HepG2 (cell line): Measurements from ENCODE around the gene CHADL. TPM values are rescaled to one million over a fixed set of nuclear protein-coding genes. Genes with fewer than 3 reads are reported as not detected.

Source experiments
- BCL6 ChIP-seq: IDR thresholded peaks from 2 replicates; pipeline ENCODE4 v1.6.1; 2016; ENCODE audit warnings: missing genetic modification reagents, missing compliant biosample characterization
- BRF2 ChIP-seq: sonication (generic); formaldehyde crosslinking; IDR thresholded peaks from 2 replicates; pipeline ENCODE4 v1.8.1; 2022; ENCODE audit warnings: mild to moderate bottlenecking, missing genetic modification reagents
- DRAP1 ChIP-seq: IDR thresholded peaks from 2 replicates; pipeline ENCODE4 v1.6.1; 2016; ENCODE audit warnings: missing genetic modification reagents, missing compliant biosample characterization
- ELF3 ChIP-seq: IDR thresholded peaks from 2 replicates; pipeline ENCODE4 v1.6.1; 2016; ENCODE audit warnings: missing genetic modification reagents, missing compliant biosample characterization
- HMG20A ChIP-seq: IDR thresholded peaks from 2 replicates; pipeline ENCODE4 v1.6.1; 2016; ENCODE audit warnings: borderline replicate concordance
- HNRNPH1 ChIP-seq: fragments of 200-400 bp; formaldehyde crosslinking; optimal IDR thresholded peaks from 2 replicates; pipeline ENCODE3; 2017; ENCODE audit warnings: mild to moderate bottlenecking, low read depth, low read length
- JDP2 ChIP-seq: sonication (generic); formaldehyde crosslinking; IDR thresholded peaks from 2 replicates; pipeline ENCODE4 v1.8.1; 2022; ENCODE audit warnings: missing genetic modification reagents, borderline replicate concordance
- MEIS2 ChIP-seq: sonication (generic); formaldehyde crosslinking; IDR thresholded peaks from 2 replicates; pipeline ENCODE4 v1.9.0; 2021; ENCODE audit warnings: mild to moderate bottlenecking, missing genetic modification reagents
- NFKB2 ChIP-seq: sonication (generic); formaldehyde crosslinking; IDR thresholded peaks from 2 replicates; pipeline ENCODE4 v1.4.0; 2020; ENCODE audit warnings: missing genetic modification reagents, borderline replicate concordance
- SOX5 ChIP-seq: IDR thresholded peaks from 2 replicates; pipeline ENCODE4 v1.6.1; 2016; ENCODE audit warnings: borderline replicate concordance
- WIZ ChIP-seq: sonication (generic); formaldehyde crosslinking; IDR thresholded peaks from 2 replicates; pipeline ENCODE4 v1.5.1; 2020; ENCODE audit warnings: mild to moderate bottlenecking, missing genetic modification reagents
- ZBTB44 ChIP-seq: sonication (generic); formaldehyde crosslinking; IDR thresholded peaks from 2 replicates; pipeline ENCODE4 v1.4.0; 2020; ENCODE audit warnings: missing genetic modification reagents
- ZFP82 ChIP-seq: sonication (generic); formaldehyde crosslinking; IDR thresholded peaks from 2 replicates; pipeline ENCODE4 v1.5.1; 2020; ENCODE audit warnings: mild to moderate bottlenecking, missing genetic modification reagents, borderline replicate concordance
- ZFX ChIP-seq: sonication (generic); formaldehyde crosslinking; IDR thresholded peaks from 2 replicates; pipeline ENCODE4 v1.4.0; 2020; ENCODE audit warnings: mild to moderate bottlenecking, low read depth, missing genetic modification reagents, moderate library complexity
- ZNF142 ChIP-seq: sonication (generic); formaldehyde crosslinking; IDR thresholded peaks from 2 replicates; pipeline ENCODE4 v1.4.0; 2020; ENCODE audit warnings: missing genetic modification reagents
- ZNF33B ChIP-seq: sonication (generic); formaldehyde crosslinking; IDR thresholded peaks from 2 replicates; pipeline ENCODE4 v1.5.1; 2020; ENCODE audit warnings: mild to moderate bottlenecking, missing genetic modification reagents
- ZNF510 ChIP-seq: sonication (generic); formaldehyde crosslinking; IDR thresholded peaks from 2 replicates; pipeline ENCODE4 v1.4.0; 2020; ENCODE audit warnings: low read depth, mild to moderate bottlenecking, missing genetic modification reagents
- ZNF556 ChIP-seq: sonication (generic); formaldehyde crosslinking; IDR thresholded peaks from 2 replicates; pipeline ENCODE4 v1.4.0; 2020; ENCODE audit warnings: mild to moderate bottlenecking, missing genetic modification reagents, borderline replicate concordance
- ZNF644 ChIP-seq: IDR thresholded peaks from 2 replicates; pipeline ENCODE4 v1.6.1; 2016; ENCODE audit warnings: low read depth
- ZXDC ChIP-seq: sonication (generic); formaldehyde crosslinking; IDR thresholded peaks from 2 replicates; pipeline ENCODE4 v1.5.0; 2020; ENCODE audit warnings: mild to moderate bottlenecking, missing genetic modification reagents
- polyA plus RNA-seq, 8 experiments: library from polyadenylated mRNA; depleted of rRNA in 3 of 8; stranded (reverse) in 7 of 8; unstranded in 1 of 8; fragments of >200 nt; fragmentation: Illumina TruSeq in 4 of 8; extraction: Trizol in 4 of 8; gene quantifications; 2 replicates each; pipeline versions ENCODE4 v1.2.1 to v1.2.3, GENCODE V29; 2011 to 2016; ENCODE audit warnings: low read depth in 4 of 8, missing spikeins in 1 of 8, mixed read lengths in 1 of 8; ENCODE audit not compliant: insufficient read depth in 1 of 8
- total RNA-seq, 5 experiments: library from RNA; depleted of rRNA; stranded (reverse); fragments of >200 nt; fragmentation: Illumina TruSeq; extraction: Trizol; gene quantifications; 2 replicates each; pipeline ENCODE4 v1.2.3, GENCODE V29; 2016; ENCODE audit warnings: low read depth in 1 of 5

The CHADL gene
- total and polyA plus RNA-seq, 2 of the 13 experiments (the other 11 are each of a cell fraction or from before 2014, with no cell fraction given), result 2.8 to 8.1 TPM

- TF ChIP-seq BRF2 (CRISPR knock-in tag) (no peak), WIZ (CRISPR knock-in tag) (no peak), ZFX (no peak), NFKB2 (CRISPR knock-in tag) (no peak), HNRNPH1 (no peak), ZNF556 (CRISPR knock-in tag) (no peak), MEIS2 (no peak), HMG20A (CRISPR knock-in tag) (peak; percentile 40; the same call in 1 of the 2 replicates), ZNF644 (CRISPR knock-in tag) (0 out of 2 replicates have a peak, but pooled peaks have one; percentile 21), ZNF510 (CRISPR knock-in tag) (no peak), JDP2 (CRISPR knock-in tag) (no peak), ZFP82 (CRISPR knock-in tag) (no peak), SOX5 (CRISPR knock-in tag) (peak; percentile 44; the same call in 1 of the 2 replicates), ZNF33B (CRISPR knock-in tag) (no peak), BCL6 (CRISPR knock-in tag) (no peak), ZNF142 (no peak), ELF3 (CRISPR knock-in tag) (peak; percentile 71), ZXDC (no peak), DRAP1 (CRISPR knock-in tag) (no peak), ZBTB44 (no peak)
Observed at GRCh38 chr22:41286639-41287091, 45.9 kb upstream of the CHADL start (continued).
